SIG-M5 treated with dmso at 0.1 percent for 504 hours (cell line): ENCODE results near the gene RUFY1.
A peak's percentile ranks its signal among the peaks of the same experiment; 100 is the strongest.
"Not testable (repeated sequence)": the region's sequence is repeated elsewhere in the genome, so short reads cannot be mapped to it uniquely, and the experiment has no call there.

Source experiments
- DNase-seq: peaks from one replicate; lab custom pipeline; 2025; ENCODE audit not compliant: unreplicated experiment; lab: John Stamatoyannopoulos, UW

RUFY1 gene

DNA sequence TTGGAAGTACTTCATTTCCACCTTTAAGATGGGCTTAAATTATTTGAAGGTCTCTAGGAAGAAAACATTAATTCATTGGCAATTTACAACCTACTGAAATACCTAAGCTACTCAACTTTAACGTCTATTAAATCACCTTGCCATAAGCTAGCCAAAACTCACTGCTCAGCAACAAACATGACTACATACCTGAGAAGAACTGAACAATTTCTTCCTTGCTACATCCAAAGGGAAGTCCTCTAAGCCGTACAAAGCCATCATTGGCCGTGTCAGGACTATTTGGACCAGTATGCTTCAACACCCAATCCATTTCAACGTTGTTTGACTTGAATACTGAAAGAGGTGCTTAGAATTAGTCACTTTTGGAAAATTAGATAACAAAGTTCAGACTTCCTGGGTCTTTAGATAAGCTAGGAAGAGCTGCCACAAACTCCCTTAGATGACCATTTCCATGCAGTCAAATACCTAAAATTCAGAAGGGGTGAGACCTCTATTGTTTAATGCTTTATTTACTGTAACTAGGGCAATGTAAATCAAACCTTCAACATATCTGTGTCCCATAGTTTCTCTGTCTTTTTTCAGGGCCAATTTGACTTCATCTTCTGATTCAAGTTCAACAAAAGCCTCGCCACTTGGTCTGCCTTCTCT, 70.5 kb downstream of the RUFY1 start:
- DNase-seq = no peak

GRCh38 chr5:179621551-179622214, 71.3 kb downstream of the RUFY1 start:
- no peak for DNase-seq

DNA sequence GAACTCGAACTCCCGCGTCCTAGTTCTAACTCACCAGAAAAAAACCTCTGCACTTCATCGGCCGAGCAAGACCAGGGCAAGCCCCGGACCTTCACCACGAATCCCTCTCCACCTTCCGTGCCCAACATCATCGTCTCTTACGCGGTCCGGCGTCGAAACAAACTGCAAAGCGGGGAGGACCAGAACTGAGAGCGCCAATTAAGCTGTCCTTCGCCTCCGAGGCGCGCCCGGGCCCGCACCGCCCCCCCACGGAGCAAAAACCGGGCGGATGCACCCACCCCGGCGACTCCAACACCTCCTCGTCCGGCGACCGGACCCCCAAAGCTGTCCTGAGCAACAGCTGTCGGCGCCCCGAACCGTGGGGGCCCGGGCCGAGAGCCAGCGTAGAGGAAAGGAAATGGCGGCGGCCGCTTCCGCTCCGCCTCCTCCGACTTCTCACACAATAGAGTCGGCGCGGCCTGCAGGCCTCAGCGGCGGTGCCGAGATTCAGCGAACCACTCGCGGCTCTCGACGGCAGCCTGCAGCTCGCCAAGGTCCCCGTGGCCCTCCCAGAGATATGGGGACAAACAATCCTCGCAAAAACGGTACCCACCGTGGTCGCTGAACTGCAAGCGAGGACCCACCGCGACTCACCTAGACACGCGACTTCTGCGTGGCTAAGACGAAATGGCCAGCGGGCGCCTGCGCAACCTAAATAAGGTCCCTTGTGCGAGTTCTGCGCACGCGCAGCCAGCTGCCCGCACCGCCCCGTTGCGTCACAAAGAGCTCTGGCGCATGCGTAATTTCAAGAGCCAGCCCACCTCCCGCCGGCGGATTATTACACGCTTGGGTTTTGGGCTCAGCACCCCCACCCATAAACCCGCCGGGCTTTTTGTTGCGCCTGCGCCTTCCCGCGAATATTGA, 72.9 kb downstream of the RUFY1 start, which contains the start of gene HNRNPH1:
Gene HNRNPH1 (minus strand): TSS at position 669 of the 903 bp plus-strand sequence. CDS start 538 bp downstream, at position 131.
- peak; percentile 99 for DNase-seq

- DNase-seq = peak; percentile 80
Measured at GRCh38 chr5:179623906-179624741, 73.8 kb downstream of the RUFY1 start.

DNA sequence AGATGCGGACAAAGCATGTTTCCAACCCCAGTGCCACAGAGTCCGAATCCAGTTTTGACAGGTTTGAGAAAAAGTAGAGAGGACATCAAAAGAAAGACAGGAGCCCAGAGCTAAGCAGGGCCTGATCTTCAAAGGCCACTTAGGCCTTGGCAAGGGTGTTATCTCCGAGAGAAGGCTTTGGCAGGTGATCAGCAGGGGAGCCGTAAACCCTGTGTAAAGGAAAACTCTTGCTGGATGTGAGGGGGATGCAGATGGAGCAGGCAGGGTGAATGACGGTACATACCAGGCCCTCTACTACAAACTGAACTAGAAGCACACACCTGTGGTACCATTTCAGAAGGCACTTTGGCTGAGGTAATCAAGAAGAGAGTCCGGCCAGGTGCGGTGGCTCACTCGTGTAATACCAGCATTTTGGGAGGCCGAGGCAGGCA, 74.5 kb downstream of the RUFY1 start:
- no peak for DNase-seq

- not testable (repeated sequence) for DNase-seq
Measured at GRCh38 chr5:179633501-179634369, 83.4 kb downstream of the RUFY1 start.

DNA sequence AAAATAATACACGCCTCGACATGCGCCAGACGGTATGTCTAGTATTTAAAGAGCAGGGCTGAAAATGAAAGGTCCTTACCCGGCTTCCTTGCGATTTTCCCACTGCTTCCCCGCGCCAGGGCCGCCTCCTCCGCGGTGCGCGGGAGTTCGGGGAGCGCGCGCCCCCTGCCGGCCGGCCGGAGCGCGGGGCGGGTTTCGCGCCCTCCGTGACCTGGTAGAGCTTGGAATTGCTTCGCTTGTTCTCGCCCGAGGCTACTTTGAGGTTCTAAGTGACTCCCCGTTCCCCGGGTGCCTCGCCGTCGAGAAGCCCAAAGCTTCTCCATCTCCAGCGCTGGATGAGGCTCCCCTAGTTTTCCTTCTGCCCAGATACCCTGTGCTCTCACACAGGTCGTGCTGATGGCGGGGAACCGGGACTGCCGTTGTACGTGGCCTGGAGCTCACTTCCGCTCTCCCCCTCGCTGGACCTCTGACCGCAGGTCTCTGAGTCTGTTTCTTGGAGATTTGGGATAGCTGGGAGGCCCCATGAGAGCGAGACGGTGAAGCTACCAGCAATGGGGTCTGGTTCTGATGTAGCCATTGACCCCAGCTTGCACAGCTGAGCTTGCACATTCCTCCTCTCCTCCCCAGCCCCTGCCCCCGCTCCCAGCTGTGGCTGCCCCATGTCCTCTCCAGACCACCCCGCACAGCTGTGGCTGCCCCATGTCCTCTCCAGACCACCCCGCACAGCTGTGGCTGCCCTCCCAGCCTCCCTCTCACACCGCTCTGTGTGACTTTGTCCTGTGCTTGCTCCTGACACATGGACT, 84.2 kb downstream of the RUFY1 start:
- not testable (repeated sequence) for DNase-seq

DNA sequence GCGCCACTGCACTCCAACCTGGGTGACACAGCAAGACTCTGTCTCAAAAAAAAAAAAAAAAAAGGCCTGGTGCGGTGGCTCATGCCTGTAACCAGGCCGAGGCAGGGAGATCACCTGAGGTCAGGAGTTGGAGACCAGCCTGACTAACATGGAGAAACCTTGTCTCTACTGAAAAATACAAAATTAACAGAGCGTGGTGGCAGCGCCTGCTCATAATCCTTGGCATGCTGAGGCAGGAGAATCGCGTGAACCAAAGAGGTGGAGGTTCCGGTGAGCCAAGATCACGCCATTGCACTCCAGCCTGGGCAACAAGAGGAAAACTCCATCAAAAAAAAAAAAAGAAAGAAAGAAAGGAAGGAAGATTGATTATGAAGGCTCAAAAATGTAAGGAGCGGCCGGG, 88.9 kb downstream of the RUFY1 start:
- not testable (repeated sequence) for DNase-seq

GRCh38 chr5:179641745-179642144, 91.4 kb downstream of the RUFY1 start:
- DNase-seq = not testable (repeated sequence)

DNA sequence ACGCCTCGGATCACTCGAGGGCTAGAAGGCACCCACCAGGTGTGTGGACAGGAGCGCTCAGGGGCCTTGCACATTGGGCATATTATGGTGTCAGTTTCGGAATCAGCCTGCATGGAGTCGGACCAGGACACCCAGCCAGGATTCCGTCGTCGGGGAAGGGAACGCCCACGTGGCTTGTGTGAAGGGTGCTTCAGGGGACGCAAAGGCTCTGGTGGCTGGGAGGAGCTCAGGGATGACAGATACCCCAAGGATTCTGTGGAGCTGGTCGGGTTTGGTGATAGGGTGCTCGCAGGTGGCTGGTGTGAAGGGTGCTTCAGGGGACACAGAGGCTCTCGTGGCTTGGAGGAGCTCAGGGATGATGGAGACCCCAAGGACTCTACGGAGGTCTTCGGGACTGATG, 92.3 kb downstream of the RUFY1 start:
- DNase-seq = not testable (repeated sequence)

GRCh38 chr5:179643141-179643920, 93.0 kb downstream of the RUFY1 start:
- not testable (repeated sequence) for DNase-seq

DNA sequence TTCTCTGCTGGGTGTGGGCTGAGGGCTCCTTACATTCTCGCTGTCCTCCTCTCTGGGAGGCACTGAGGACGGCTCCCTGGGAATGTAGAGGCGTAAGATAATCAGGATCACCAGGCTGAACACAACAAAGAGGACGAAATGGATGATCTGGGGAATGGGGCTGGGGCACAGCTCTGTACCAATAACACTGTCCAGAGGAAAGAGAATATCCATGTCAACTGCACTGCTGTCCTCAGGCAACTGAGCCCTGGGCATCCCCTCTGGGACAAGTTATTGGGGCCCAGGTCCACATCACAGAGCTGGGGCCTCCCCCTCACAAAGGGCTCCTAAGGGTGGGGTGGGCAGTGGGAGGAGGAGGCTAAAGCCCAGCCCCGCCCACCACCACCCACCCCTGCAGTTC, 94.4 kb downstream of the RUFY1 start:
- not testable (repeated sequence) for DNase-seq

GRCh38 chr5:179648410-179648809, 98.1 kb downstream of the RUFY1 start:
- no peak for DNase-seq

GRCh38 chr5:179649166-179649703, 98.9 kb downstream of the RUFY1 start:
- not testable (repeated sequence) for DNase-seq

GRCh38 chr5:179650245-179650644, 99.9 kb downstream of the RUFY1 start:
- not testable (repeated sequence) for DNase-seq

GRCh38 chr5:179653135-179653534, 102.8 kb downstream of the RUFY1 start:
- peak; percentile 23 for DNase-seq

DNA sequence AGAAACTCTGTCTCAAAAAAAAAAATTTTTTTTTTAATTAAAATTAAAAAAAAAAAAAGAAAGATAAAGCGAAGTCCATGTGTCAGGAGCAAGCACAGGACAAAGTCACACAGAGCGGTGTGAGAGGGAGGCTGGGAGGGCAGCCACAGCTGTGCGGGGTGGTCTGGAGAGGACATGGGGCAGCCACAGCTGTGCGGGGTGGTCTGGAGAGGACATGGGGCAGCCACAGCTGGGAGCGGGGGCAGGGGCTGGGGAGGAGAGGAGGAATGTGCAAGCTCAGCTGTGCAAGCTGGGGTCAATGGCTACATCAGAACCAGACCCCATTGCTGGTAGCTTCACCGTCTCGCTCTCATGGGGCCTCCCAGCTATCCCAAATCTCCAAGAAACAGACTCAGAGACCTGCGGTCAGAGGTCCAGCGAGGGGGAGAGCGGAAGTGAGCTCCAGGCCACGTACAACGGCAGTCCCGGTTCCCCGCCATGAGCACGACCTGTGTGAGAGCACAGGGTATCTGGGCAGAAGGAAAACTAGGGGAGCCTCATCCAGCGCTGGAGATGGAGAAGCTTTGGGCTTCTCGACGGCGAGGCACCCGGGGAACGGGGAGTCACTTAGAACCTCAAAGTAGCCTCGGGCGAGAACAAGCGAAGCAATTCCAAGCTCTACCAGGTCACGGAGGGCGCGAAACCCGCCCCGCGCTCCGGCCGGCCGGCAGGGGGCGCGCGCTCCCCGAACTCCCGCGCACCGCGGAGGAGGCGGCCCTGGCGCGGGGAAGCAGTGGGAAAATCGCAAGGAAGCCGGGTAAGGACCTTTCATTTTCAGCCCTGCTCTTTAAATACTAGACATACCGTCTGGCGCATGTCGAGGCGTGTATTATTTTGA, 107.2 kb downstream of the RUFY1 start:
- DNase-seq = not testable (repeated sequence)
